Measurements from ENCODE around the gene NOP9.
"Not testable (repeated sequence)": the region's sequence is repeated elsewhere in the genome, so short reads cannot be mapped to it uniquely, and the experiment has no call there.

NOP9 gene

DNA sequence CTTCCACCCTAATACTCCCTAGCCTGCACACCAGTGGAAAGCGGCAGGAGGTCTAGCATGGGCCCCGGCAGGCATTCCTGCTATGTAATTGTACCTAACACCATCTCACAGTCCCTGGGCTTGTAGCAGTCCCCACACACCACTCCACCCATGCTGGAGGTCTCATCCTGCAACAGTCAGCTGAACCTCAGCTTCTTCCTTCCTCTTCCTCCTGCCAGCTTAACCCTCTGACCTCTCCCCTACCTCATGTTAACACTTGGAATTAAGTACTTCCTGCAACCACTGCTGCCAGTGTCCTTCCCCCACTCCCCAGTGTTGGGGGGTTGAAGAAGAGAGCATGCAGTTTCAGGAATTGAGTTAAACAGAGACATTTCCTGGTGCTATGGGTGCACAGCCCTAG is 27.7 kb downstream of the NOP9 start:
- TF ChIP-seq, protein P1, sequence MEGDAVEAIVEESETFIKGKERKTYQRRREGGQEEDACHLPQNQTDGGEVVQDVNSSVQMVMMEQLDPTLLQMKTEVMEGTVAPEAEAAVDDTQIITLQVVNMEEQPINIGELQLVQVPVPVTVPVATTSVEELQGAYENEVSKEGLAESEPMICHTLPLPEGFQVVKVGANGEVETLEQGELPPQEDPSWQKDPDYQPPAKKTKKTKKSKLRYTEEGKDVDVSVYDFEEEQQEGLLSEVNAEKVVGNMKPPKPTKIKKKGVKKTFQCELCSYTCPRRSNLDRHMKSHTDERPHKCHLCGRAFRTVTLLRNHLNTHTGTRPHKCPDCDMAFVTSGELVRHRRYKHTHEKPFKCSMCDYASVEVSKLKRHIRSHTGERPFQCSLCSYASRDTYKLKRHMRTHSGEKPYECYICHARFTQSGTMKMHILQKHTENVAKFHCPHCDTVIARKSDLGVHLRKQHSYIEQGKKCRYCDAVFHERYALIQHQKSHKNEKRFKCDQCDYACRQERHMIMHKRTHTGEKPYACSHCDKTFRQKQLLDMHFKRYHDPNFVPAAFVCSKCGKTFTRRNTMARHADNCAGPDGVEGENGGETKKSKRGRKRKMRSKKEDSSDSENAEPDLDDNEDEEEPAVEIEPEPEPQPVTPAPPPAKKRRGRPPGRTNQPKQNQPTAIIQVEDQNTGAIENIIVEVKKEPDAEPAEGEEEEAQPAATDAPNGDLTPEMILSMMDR (IDR thresholded peaks at IDR 0.05; ENCODE audit: low read depth, low read length, missing control alignments) = no peak
- H3K4me3 ChIP-seq (ENCODE audit: low read depth, low read length) = no peak overlapping the region
- in situ Hi-C loops (cut with HindIII; ENCODE audit: low sequenced_read_pairs) = no loop called here
- DNase-seq (ENCODE audit: low read depth) = no peak

GRCh38 chr14:24327914-24328313 is 28.3 kb downstream of the NOP9 start:
- in situ Hi-C loops (cut with HindIII; ENCODE audit: low sequenced_read_pairs) = not testable (repeated sequence)

DNA sequence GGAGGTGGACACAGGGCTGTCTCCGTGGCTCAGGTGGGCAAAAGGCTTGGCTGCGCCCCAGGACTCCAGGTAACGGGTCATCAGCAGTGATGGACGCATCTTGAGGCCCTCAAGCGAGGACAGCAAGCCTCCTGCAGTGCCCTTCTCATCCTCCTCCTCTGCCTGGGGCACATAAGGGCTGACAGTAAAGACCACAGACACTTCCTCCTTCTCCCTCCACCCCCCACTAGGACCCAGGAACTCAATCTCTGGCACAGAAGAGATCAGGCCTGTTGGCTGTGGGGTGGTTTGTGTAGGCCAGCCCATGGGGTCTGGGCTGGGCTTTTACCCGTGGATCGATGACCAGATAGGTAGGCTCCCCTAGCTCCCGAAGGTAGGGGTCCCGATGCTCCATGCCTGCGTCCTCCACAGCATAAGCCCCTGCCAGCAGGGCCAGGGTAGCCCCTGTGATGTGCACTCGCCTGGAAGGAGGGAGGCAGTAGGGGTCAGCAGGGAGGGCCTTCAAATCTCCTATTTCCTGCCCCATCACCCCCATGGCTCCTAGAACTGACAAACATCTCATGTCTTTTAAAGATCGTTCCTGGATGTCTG is 29.5 kb downstream of the NOP9 start:
- in situ Hi-C loops (cut with HindIII; ENCODE audit: low sequenced_read_pairs) = no loop called here
- no peak overlapping the region for H3K4me3 ChIP-seq (ENCODE audit: low read depth, low read length)
- TF ChIP-seq, protein P1 (IDR thresholded peaks at IDR 0.05; ENCODE audit: low read depth, low read length, missing control alignments) = no peak
- DNase-seq (ENCODE audit: low read depth) = no peak

More at GRCh38 chr14:24327914-24328313, 28.3 kb downstream of the NOP9 start:
- not testable (repeated sequence) for H3K4me3 ChIP-seq (ENCODE audit: low read depth, low read length); DNase-seq (ENCODE audit: low read depth)
- TF ChIP-seq, protein P1 (IDR thresholded peaks at IDR 0.05; ENCODE audit: low read depth, low read length, missing control alignments) = peak; percentile 41

- no peak overlapping the region for H3K4me3 ChIP-seq (ENCODE audit: low read depth, low read length)
- in situ Hi-C loops (cut with HindIII; ENCODE audit: low sequenced_read_pairs) = no loop called here
- no peak for DNase-seq (ENCODE audit: low read depth)
- TF ChIP-seq, protein P1 (IDR thresholded peaks at IDR 0.05; ENCODE audit: low read depth, low read length, missing control alignments) = no peak
These were observed 30.1 kb downstream of the NOP9 start for GRCh38 chr14:24329736-24330135.

- no peak for DNase-seq (ENCODE audit: low read depth)
- H3K4me3 ChIP-seq (ENCODE audit: low read depth, low read length) = no peak overlapping the region
- in situ Hi-C loops (cut with HindIII; ENCODE audit: low sequenced_read_pairs) = no loop called here
- TF ChIP-seq, protein P1 (IDR thresholded peaks at IDR 0.05; ENCODE audit: low read depth, low read length, missing control alignments) = no peak
These were observed 31.5 kb downstream of the NOP9 start for GRCh38 chr14:24330973-24331674.

DNA sequence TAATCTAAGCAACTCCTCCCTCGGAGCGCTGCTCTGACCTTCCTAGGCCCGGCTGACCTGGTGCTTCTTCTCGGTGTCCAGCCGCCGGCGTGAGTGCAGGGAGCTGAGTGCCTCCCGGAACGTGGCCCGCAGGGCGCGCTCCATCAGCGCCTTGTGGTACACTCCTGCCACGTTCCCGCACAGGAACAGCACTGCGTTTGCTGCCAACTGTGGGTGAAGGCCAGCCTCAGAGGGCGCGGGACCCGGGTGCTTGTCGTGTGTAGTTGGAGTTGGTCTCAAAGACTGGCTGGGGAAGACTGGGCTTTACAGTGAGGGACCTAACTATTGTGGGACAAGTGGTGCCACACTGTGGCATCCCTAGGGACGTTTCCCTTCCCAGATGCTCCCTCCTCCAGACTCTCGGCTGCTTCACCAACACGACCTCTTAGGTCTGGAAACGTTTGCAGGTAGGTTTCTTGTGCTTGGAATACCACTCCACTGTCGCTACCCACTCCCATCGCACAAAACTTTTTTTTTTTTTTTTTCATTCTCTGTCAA is 32.1 kb downstream of the NOP9 start:
- H3K4me3 ChIP-seq (ENCODE audit: low read depth, low read length) = no peak overlapping the region
- DNase-seq (ENCODE audit: low read depth) = no peak
- TF ChIP-seq, protein P1 (IDR thresholded peaks at IDR 0.05; ENCODE audit: low read depth, low read length, missing control alignments) = no peak
- in situ Hi-C loops (cut with HindIII; ENCODE audit: low sequenced_read_pairs) = no loop called here

Data from astrocyte of the cerebellum (primary cell).